Mesothelial cell of epicardium (in vitro differentiated cells): Measurements from ENCODE around the gene MEIS1. TPM values are rescaled to one million over a fixed set of nuclear protein-coding genes. Genes with fewer than 3 reads are reported as not detected.

Experiments used
- DNase-seq, 2 experiments: peaks; one replicate each; pipeline ENCODE4 v3.0.0; 2021; ENCODE audit warnings: low spot score in 2 of 2; ENCODE audit not compliant: unreplicated experiment in 2 of 2
- H3K27ac Mint-ChIP-seq: 2 replicates; pipeline ENCODE4 v1.8.0; 2021; ENCODE audit warnings: mixed read lengths
- H3K27me3 Mint-ChIP-seq: 2 replicates; pipeline ENCODE4 v1.8.0; 2021; ENCODE audit warnings: low read depth, mixed read lengths
- H3K36me3 Mint-ChIP-seq: 2 replicates; pipeline ENCODE4 v1.8.0; 2021; ENCODE audit warnings: mixed read lengths
- H3K4me1 Mint-ChIP-seq: 2 replicates; pipeline ENCODE4 v1.8.0; 2021; ENCODE audit warnings: mixed read lengths
- H3K4me3 Mint-ChIP-seq: 2 replicates; pipeline ENCODE4 v1.8.0; 2021; ENCODE audit warnings: mild to moderate bottlenecking, moderate library complexity, mixed read lengths
- H3K9me3 Mint-ChIP-seq: 2 replicates; pipeline ENCODE4 v1.8.0; 2021; ENCODE audit warnings: mixed read lengths
- total RNA-seq: library from RNA; stranded (reverse); gene quantifications from 3 replicates; pipeline ENCODE4 v1.2.1, GENCODE V29; 2021
- TF ChIP-seq, protein P1 (sequence below): fragments of 200-600 bp; sonication (generic); IDR thresholded peaks from one replicate; pipeline ENCODE4 v1.5.0; 2021; ENCODE audit warnings: antibody characterized with exemption; ENCODE audit not compliant: unreplicated experiment

MEIS1 gene
- total RNA-seq, 1 donor from 2014 or later = 324 TPM

DNA sequence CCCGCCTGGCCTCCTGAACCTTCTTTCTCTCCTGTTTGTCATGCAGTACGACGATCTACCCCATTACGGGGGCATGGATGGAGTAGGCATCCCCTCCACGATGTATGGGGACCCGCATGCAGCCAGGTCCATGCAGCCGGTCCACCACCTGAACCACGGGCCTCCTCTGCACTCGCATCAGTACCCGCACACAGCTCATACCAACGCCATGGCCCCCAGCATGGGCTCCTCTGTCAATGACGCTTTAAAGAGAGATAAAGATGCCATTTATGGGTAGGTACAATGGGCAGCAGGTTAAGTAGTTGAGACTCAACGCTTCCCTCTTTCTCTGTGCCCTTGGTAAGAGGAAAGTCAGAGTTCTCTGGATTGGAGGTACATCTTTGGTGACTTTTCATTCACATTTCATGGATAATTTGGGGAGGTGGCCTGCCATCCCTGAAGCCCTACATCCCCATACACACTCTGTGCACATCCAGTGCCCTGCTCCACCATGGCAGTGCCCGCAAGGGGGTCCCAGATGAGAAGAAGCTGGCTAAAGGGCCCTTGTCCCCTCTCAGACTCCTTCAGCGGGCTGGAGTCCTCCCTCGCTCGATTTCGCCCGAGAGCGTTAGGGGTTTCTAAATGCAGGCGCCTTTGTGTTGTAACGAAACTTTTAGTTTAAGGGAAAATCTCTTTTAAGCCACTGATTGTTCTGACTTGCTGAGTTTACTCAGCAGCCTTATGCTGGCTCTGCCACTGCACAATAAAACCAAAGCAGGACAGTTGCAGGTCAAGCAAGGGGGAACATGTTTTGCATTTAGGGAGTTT lies 3.0 kb downstream of the MEIS1 start:
- Mint-ChIP-seq H3K9me3 (no peaks in the 10 kb centered on the region), H3K4me1 (peaks cover 33% of the 10 kb centered on the region), H3K27me3 (no peaks in the 10 kb centered on the region), H3K27ac (peak overlapping the region; percentile 98), H3K36me3 (peaks cover 46% of the 10 kb centered on the region), H3K4me3 (peak overlapping the region; percentile 88)
- TF ChIP-seq, protein P1, sequence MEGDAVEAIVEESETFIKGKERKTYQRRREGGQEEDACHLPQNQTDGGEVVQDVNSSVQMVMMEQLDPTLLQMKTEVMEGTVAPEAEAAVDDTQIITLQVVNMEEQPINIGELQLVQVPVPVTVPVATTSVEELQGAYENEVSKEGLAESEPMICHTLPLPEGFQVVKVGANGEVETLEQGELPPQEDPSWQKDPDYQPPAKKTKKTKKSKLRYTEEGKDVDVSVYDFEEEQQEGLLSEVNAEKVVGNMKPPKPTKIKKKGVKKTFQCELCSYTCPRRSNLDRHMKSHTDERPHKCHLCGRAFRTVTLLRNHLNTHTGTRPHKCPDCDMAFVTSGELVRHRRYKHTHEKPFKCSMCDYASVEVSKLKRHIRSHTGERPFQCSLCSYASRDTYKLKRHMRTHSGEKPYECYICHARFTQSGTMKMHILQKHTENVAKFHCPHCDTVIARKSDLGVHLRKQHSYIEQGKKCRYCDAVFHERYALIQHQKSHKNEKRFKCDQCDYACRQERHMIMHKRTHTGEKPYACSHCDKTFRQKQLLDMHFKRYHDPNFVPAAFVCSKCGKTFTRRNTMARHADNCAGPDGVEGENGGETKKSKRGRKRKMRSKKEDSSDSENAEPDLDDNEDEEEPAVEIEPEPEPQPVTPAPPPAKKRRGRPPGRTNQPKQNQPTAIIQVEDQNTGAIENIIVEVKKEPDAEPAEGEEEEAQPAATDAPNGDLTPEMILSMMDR = no peak
- DNase-seq = no peak

DNA sequence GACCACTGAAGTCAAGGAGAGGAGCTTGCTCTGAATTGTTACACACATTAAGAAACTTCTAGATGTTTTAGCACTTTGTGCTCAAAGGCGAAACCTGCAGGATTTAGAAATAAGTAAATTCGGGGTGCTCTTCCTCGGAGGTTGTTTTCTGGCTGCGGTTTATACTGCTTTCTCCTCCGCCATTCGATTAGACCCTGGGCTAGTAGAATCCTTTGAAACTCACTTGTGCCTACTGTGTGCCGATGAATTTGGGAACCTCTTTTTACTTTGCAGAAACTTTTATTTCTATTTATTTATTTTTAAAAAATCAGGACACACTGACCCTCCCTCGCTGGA lies 3.5 kb downstream of the MEIS1 start:
- TF ChIP-seq, protein P1 = no peak
- DNase-seq = no peak
- H3K36me3 Mint-ChIP-seq = peaks cover 50% of the 10 kb centered on the region
- H3K27me3 Mint-ChIP-seq = no peaks in the 10 kb centered on the region
- H3K9me3 Mint-ChIP-seq = no peaks in the 10 kb centered on the region
- peaks cover 39% of the 10 kb centered on the region for H3K4me1 Mint-ChIP-seq
- H3K27ac Mint-ChIP-seq = peak overlapping the region; percentile 98
- H3K4me3 Mint-ChIP-seq = peak overlapping the region; percentile 88

DNA sequence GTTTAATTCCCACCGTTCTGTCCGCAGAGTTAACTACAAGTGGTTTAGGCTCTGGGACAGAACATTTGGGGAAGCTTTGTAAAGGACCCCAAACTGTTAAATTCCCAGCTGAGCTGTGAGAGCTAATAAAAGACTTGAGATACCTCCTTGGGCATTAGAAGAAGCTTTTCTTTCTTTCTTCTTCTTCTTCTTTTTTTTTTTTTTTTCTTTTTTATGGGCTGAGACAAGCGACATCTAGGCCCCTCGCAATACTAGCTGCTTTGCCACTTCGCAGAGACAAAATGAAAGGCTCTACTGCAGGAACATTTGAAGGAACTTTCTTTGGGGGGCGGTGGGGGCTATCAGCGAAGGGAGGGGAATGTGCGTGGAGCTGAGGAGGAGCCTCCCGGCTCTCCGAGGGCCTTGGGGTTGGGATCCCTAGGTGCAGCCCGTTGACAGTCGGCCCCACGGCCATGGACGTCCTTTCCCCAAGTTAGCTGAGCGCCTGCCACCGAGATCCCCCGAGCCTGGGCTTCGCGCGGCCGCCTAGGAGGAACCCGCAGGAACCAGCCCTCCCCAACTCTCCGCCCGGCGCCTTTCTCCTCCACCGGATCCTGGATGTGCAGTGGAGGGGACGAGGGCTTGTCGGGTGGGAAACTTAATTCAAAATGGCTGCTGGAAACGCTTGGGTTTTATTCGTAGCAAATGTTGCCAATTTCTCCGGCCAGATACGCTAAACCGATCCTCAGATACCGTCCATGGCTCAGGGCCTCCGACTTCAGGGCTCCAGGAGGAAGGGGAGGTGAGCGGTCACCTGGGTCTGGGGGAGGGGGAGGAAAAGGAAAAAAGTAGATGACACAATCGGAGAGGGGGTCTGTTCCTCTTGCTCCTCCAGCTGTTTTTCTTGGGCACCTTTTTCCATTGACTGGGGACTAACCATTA lies 4.2 kb downstream of the MEIS1 start:
- H3K4me3 Mint-ChIP-seq = peak overlapping the region; percentile 88
- peaks cover 46% of the 10 kb centered on the region for H3K4me1 Mint-ChIP-seq
- H3K27ac Mint-ChIP-seq = peak overlapping the region; percentile 100
- TF ChIP-seq, protein P1 = no peak
- H3K27me3 Mint-ChIP-seq = no peaks in the 10 kb centered on the region
- H3K36me3 Mint-ChIP-seq = peaks cover 56% of the 10 kb centered on the region
- DNase-seq = no peak
- no peaks in the 10 kb centered on the region for H3K9me3 Mint-ChIP-seq

DNA sequence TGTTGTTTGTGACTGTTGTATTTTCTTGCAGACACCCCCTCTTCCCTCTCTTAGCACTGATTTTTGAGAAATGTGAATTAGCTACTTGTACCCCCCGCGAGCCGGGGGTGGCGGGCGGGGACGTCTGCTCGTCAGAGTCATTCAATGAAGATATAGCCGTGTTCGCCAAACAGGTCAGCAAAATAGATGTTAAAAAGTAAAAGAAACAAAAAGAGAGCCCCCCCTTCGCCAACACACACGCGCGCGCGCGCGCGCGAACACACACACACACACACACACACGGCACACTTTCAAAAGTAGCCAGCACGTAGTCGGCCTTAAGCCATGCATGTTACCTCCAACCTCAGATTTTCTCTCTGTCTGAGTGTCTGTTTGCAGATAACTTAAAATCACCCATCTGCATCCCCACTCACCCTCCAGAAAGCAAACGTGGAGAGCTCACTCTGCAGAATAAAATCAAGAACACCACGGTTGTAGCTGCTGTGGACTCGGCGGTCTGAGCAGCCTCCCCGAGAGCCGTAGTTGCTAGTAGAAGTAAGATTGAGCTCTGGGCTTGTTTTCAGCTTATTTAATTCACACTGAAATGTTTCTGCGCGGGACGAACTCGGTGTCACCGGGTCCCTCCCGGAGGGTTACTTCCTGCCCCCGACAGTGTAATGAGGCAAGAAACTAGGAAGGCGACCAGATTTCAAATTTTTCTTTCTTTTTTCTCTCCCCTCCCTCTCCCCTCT lies 5.1 kb downstream of the MEIS1 start:
- no peak for DNase-seq
- peaks cover 59% of the 10 kb centered on the region for H3K36me3 Mint-ChIP-seq
- H3K4me3 Mint-ChIP-seq = peak overlapping the region; percentile 88
- TF ChIP-seq, protein P1 = no peak
- no peaks in the 10 kb centered on the region for H3K27me3 Mint-ChIP-seq
- H3K9me3 Mint-ChIP-seq = no peaks in the 10 kb centered on the region
- H3K27ac Mint-ChIP-seq = peak overlapping the region; percentile 100
- H3K4me1 Mint-ChIP-seq = peaks cover 50% of the 10 kb centered on the region

DNA sequence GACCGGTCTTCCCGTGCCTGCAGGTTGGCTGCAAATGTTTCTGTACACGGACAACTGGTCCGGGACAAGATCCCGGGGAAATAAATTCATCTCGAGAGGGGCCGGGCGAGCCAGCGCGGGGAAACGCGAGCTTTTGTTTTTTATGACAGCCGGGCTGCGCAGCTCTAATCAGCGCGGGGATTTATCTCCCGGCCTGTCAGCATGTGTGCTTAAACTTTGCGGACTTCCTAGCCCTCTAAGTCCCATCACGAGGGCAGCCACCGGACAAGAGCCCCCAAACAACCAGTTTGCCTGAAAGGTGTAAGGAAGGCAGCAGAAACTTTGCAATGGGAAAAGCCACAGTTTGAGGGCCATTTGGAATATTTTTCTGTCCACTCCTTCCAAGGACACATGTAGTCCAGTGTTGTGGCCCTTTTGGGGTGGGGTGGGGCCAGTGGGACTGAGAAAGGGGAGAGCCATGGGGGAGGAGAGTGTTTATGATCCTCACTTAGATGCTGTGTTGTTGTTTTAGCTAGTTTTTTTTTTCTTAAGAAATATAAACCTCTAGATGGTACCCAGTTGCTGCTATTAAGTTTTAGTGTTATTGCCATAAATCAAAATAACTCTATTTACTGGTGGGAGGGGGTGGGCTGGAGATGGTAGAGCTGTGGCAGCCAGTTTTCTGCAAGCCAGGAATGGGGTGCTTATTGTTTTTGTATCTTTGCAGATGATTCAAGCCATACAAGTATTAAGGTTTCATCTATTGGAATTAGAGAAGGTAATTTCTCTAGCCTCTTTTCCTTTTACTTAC lies 6.0 kb downstream of the MEIS1 start:
- TF ChIP-seq, protein P1 = no peak
- no peak for DNase-seq
- Mint-ChIP-seq H3K36me3 (peaks cover 62% of the 10 kb centered on the region), H3K4me3 (peak overlapping the region; percentile 88), H3K4me1 (peaks cover 54% of the 10 kb centered on the region), H3K9me3 (no peaks in the 10 kb centered on the region), H3K27me3 (no peaks in the 10 kb centered on the region), H3K27ac (peak overlapping the region; percentile 100)
